HepG2 (cell line): Measurements from ENCODE around the gene ZNF99.

ENCODE experiments used
- FOXM1 ChIP-seq: sonication (generic); formaldehyde crosslinking; IDR thresholded peaks from 2 replicates; pipeline ENCODE4 v1.5.0; 2020; ENCODE audit warnings: missing genetic modification reagents
- HNF4A ChIP-seq: sonication (generic); formaldehyde crosslinking; IDR thresholded peaks from 2 replicates; pipeline ENCODE4 v1.4.0; 2020; ENCODE audit warnings: missing genetic modification reagents
- KDM1A ChIP-seq: IDR thresholded peaks from 2 replicates; pipeline ENCODE4 v1.6.1; 2016; ENCODE audit warnings: missing compliant biosample characterization
- KLF6 ChIP-seq: IDR thresholded peaks from 2 replicates; pipeline ENCODE4 v1.8.0; 2016; ENCODE audit warnings: missing biosample characterization, missing genetic modification reagents
- POLR2A ChIP-seq, 2 experiments: IDR thresholded peaks; 2 replicates each; pipeline ENCODE4 v1.6.1; 2011; ENCODE audit warnings: low read depth in 2 of 2, low read length in 2 of 2, mild to moderate bottlenecking in 1 of 2, moderate library complexity in 1 of 2; ENCODE audit not compliant: insufficient read depth in 1 of 2
- RAD21 ChIP-seq: fragments of 450-650 bp; formaldehyde crosslinking; IDR thresholded peaks from 2 replicates; pipeline ENCODE4 v1.5.0; 2020; ENCODE audit warnings: mild to moderate bottlenecking
- SNAPC2 ChIP-seq: sonication (generic); formaldehyde crosslinking; IDR thresholded peaks from 2 replicates; pipeline ENCODE4 v1.8.1; 2022; ENCODE audit warnings: mild to moderate bottlenecking, missing genetic modification reagents
- SP1 ChIP-seq, 2 experiments: fragments of 450-650 bp in 1 of 2; sonication (generic) in 1 of 2; formaldehyde crosslinking in 1 of 2; IDR thresholded peaks; 2 replicates each; pipeline versions ENCODE4 v1.4.0 to v1.6.1; 2016 to 2020; ENCODE audit warnings: missing genetic modification reagents in 1 of 2
- ZNF776 ChIP-seq: sonication (generic); formaldehyde crosslinking; IDR thresholded peaks from 2 replicates; pipeline ENCODE4 v1.4.0; 2020; ENCODE audit warnings: mild to moderate bottlenecking, missing genetic modification reagents

- TF ChIP-seq RAD21 (CRISPR knock-in tag) (no peak), SNAPC2 (CRISPR knock-in tag) (no peak), FOXM1 (CRISPR knock-in tag) (no peak), SP1 (IDR thresholded peaks at IDR 0.05) (no peak), SP1 (CRISPR knock-in tag; IDR thresholded peaks at IDR 0.05) (no peak), ZNF776 (CRISPR knock-in tag) (no peak), KLF6 (CRISPR knock-in tag) (no peak), KDM1A (CRISPR knock-in tag) (no peak), POLR2A (IDR thresholded peaks at IDR 0.05; ENCODE audit: insufficient read depth in 1 of 2, low read depth in 2 of 2, low read length in 2 of 2) (no peak), HNF4A (CRISPR knock-in tag) (no peak)
These were observed 48.2 kb upstream of the ZNF99 start, which contains the start of gene ZNF723 for GRCh38 chr19:22832031-22832762.
